CD14-positive monocyte (primary cell): ENCODE measurements around the gene MACC1. TPM values are rescaled to one million over a fixed set of nuclear protein-coding genes. Genes with fewer than 3 reads are reported as not detected.

Source experiments
- DNase-seq, 3 donors: peaks; one replicate each; pipeline ENCODE4 v3.0.0-alpha.2; 2011 to 2022
- H2AFZ ChIP-seq: 2 replicates; pipeline ENCODE4 v1.6.0; 2012; ENCODE audit warnings: mild to moderate bottlenecking, low read depth, low read length, inconsistent platforms; ENCODE audit not compliant: insufficient read depth, poor library complexity, severe bottlenecking
- H3K27ac ChIP-seq, 2 donors: 1 replicate in 1 of 2; 2 replicates in 1 of 2; pipeline ENCODE4 v1.5.1; 2012 to 2013; ENCODE audit warnings: low read length in 2 of 2, control low read depth in 1 of 2, inconsistent platforms in 1 of 2, low read depth in 1 of 2, mild to moderate bottlenecking in 1 of 2
- H3K27me3 ChIP-seq, 2 donors: one replicate each; pipeline versions ENCODE4 v1.6.0 to v1.6.1; 2011 to 2013; ENCODE audit warnings: low read length in 2 of 2; ENCODE audit not compliant: control insufficient read depth in 2 of 2, insufficient read depth in 2 of 2
- H3K36me3 ChIP-seq, 2 donors: replicated peaks in 1 of 2; 1 replicate in 1 of 2; 2 replicates in 1 of 2; pipeline versions ENCODE4 v1.5.1 to v1.6.1; 2012 to 2013; ENCODE audit warnings: low read length in 2 of 2, control low read depth in 1 of 2, inconsistent platforms in 1 of 2, mild to moderate bottlenecking in 1 of 2; ENCODE audit not compliant: insufficient read depth in 2 of 2, control insufficient read depth in 1 of 2
- H3K4me1 ChIP-seq, 2 donors: 1 replicate in 1 of 2; 2 replicates in 1 of 2; pipeline versions ENCODE4 v1.5.1 to v1.6.1; 2012 to 2013; ENCODE audit warnings: low read length in 2 of 2, control low read depth in 1 of 2, inconsistent platforms in 1 of 2, mild to moderate bottlenecking in 1 of 2, moderate library complexity in 1 of 2; ENCODE audit not compliant: insufficient read depth in 2 of 2, control insufficient read depth in 1 of 2
- H3K4me2 ChIP-seq: replicated peaks from 2 replicates; pipeline ENCODE3; 2012; ENCODE audit warnings: low read length, moderate library complexity, mild to moderate bottlenecking; ENCODE audit not compliant: poor library complexity, severe bottlenecking; ENCODE audit errors: extremely low read depth
- H3K4me3 ChIP-seq, 3 experiments: fragments of 200-600 bp in 1 of 3; sonication (generic) in 1 of 3; replicated peaks in 1 of 3; 1 replicate in 2 of 3; 2 replicates in 1 of 3; pipeline ENCODE4 v1.5.1; 2011 to 2013; ENCODE audit warnings: low read length in 3 of 3, mild to moderate bottlenecking in 3 of 3, control low read depth in 2 of 3, low read depth in 2 of 3, inconsistent platforms in 1 of 3, moderate library complexity in 1 of 3
- H3K79me2 ChIP-seq: 2 replicates; pipeline ENCODE4 v1.6.0; 2012; ENCODE audit warnings: mild to moderate bottlenecking, control low read depth, inconsistent platforms, low read length, moderate library complexity; ENCODE audit not compliant: insufficient read depth
- H3K9ac ChIP-seq: 2 replicates; pipeline ENCODE4 v1.6.0; 2017; ENCODE audit warnings: low read length, mild to moderate bottlenecking; ENCODE audit not compliant: insufficient read depth, poor library complexity, severe bottlenecking
- H3K9me3 ChIP-seq, 2 donors: replicated peaks in 1 of 2; 1 replicate in 1 of 2; 2 replicates in 1 of 2; pipeline versions ENCODE4 v1.5.1 to v1.6.1; 2012 to 2013; ENCODE audit warnings: low read length in 2 of 2, control low read depth in 1 of 2; ENCODE audit not compliant: control insufficient read depth in 1 of 2, insufficient read depth in 1 of 2
- H4K20me1 ChIP-seq: 2 replicates; pipeline ENCODE4 v1.6.0; 2012; ENCODE audit warnings: mild to moderate bottlenecking, low read length, control low read depth, moderate library complexity; ENCODE audit not compliant: insufficient read depth
- H3K27ac Mint-ChIP-seq, 7 donors: one replicate each; pipeline ENCODE4 v1.8.0; 2020; ENCODE audit warnings: mild to moderate bottlenecking in 7 of 7, mixed read lengths in 7 of 7, moderate library complexity in 6 of 7, inconsistent platforms in 2 of 7
- H3K27me3 Mint-ChIP-seq, 3 donors: one replicate each; pipeline ENCODE4 v1.8.0; 2021 to 2022; ENCODE audit warnings: low read depth in 3 of 3, mild to moderate bottlenecking in 3 of 3, mixed read lengths in 3 of 3, moderate library complexity in 3 of 3, inconsistent platforms in 1 of 3
- H3K36me3 Mint-ChIP-seq, 2 donors: one replicate each; pipeline ENCODE4 v1.8.0; 2020; ENCODE audit warnings: mixed read lengths in 2 of 2, inconsistent platforms in 1 of 2, mild to moderate bottlenecking in 1 of 2
- H3K4me1 Mint-ChIP-seq: one replicate; pipeline ENCODE4 v1.8.0; 2020; ENCODE audit warnings: mild to moderate bottlenecking, mixed read lengths
- H3K4me3 Mint-ChIP-seq, 2 donors: one replicate each; pipeline ENCODE4 v1.8.0; 2020; ENCODE audit warnings: mild to moderate bottlenecking in 2 of 2, mixed read lengths in 2 of 2, moderate library complexity in 1 of 2
- H3K9me3 Mint-ChIP-seq, 7 donors: one replicate each; pipeline ENCODE4 v1.8.0; 2020 to 2022; ENCODE audit warnings: mixed read lengths in 7 of 7, mild to moderate bottlenecking in 6 of 7, moderate library complexity in 6 of 7, inconsistent platforms in 2 of 7
- CTCF ChIP-seq: fragments of 200-600 bp; IDR thresholded peaks from one replicate; pipeline ENCODE4 v1.8.0; 2022; ENCODE audit warnings: antibody characterized with exemption, mild to moderate bottlenecking
- WGBS: methylation state at CpG from one replicate; pipeline ENCODE4 v1.1.5; 2013; ENCODE audit warnings: missing lambda C conversion rate; ENCODE audit not compliant: insufficient coverage; 5-methylcytosine and 5-hydroxymethylcytosine counted together
- intact Hi-C, 2 donors: fragments of 100-400 bp; cut with micrococcal nuclease; formaldehyde crosslinking; loops; one replicate each; pipeline versions ENCODE4 v1.15.0 to v1.15.1; 2023
- polyA plus RNA-seq, 3 donors: library from polyadenylated mRNA; depleted of rRNA in 1 of 3; unstranded in 2 of 3; stranded (reverse) in 1 of 3; fragments of 300-500 nt in 2 of 3; fragments of >200 nt in 1 of 3; fragmentation: Illumina TruSeq in 2 of 3; gene quantifications; 1 replicate in 2 of 3; 2 replicates in 1 of 3; pipeline ENCODE4 v1.2.3, GENCODE V29; 2012 to 2021

Gene MACC1
- polyA plus RNA-seq, 3 donors: not detected

- peaks cover 0 to 2% (median 0%) of the 10 kb centered on the region in 7 donors for H3K9me3 Mint-ChIP-seq
- no peaks in the 10 kb centered on the region for H3K36me3 Mint-ChIP-seq
- Histone ChIP-seq H3K9me3 (no peaks in the 10 kb centered on the region), H3K9ac (no peak overlapping the region), H3K4me2 (no peak overlapping the region), H3K4me3 (no peak overlapping the region), H3K4me1 (peaks cover 5 to 16% of the 10 kb centered on the region in 2 donors), H3K27ac (no peak overlapping the region), H3K36me3 (no peaks in the 10 kb centered on the region), H3K79me2 (no peaks in the 10 kb centered on the region), H3K27me3 (no peaks in the 10 kb centered on the region), H4K20me1 (no peaks in the 10 kb centered on the region), H2AFZ (no peak overlapping the region)
- intact Hi-C loops: loop anchor here in 1 of 2 donors (5.0 kb wide), 1 partner anchor 67 kb away; no protein-coding TSS in a partner anchor
- no peak overlapping the region for H3K27ac Mint-ChIP-seq
- H3K4me3 Mint-ChIP-seq: no peak overlapping the region
- 100% methylated on average over 2 of the region's 4 CpGs for WGBS
- TF ChIP-seq CTCF: no peak
- DNase-seq: no peak
- peaks cover 11% of the 10 kb centered on the region for H3K4me1 Mint-ChIP-seq
- peaks cover 0 to 1% (median 1%) of the 10 kb centered on the region in 3 donors for H3K27me3 Mint-ChIP-seq
Measured at GRCh38 chr7:20235288-20235687, 18.1 kb upstream of the MACC1 start.

GRCh38 chr7:20233362-20233761 lies 16.2 kb upstream of the MACC1 start:
- no peaks in the 10 kb centered on the region for H3K79me2 ChIP-seq
- no peak for TF ChIP-seq CTCF
- no peaks in the 10 kb centered on the region for H3K36me3 ChIP-seq
- H3K4me1 Mint-ChIP-seq: peaks cover 12% of the 10 kb centered on the region
- peaks cover 0 to 1% (median 1%) of the 10 kb centered on the region in 3 donors for H3K27me3 Mint-ChIP-seq
- H2AFZ ChIP-seq: no peak overlapping the region
- H3K4me1 ChIP-seq: peaks cover 3 to 11% of the 10 kb centered on the region in 2 donors
- H3K9me3 Mint-ChIP-seq: no peaks in the 10 kb centered on the region
- H4K20me1 ChIP-seq: no peaks in the 10 kb centered on the region
- no peak overlapping the region for H3K27ac Mint-ChIP-seq
- no peak for DNase-seq
- no peaks in the 10 kb centered on the region for H3K9me3 ChIP-seq
- no peaks in the 10 kb centered on the region for H3K27me3 ChIP-seq
- intact Hi-C loops: no loop called here
- no peak overlapping the region for H3K4me2 ChIP-seq
- no peaks in the 10 kb centered on the region for H3K36me3 Mint-ChIP-seq
- 92% methylated on average over 2 of the region's 4 CpGs for WGBS
- no peak overlapping the region for H3K27ac ChIP-seq
- H3K4me3 ChIP-seq: no peak overlapping the region
- no peak overlapping the region for H3K4me3 Mint-ChIP-seq
- H3K9ac ChIP-seq: no peak overlapping the region
